ENCODE measurements around the gene RNF32.

DNA sequence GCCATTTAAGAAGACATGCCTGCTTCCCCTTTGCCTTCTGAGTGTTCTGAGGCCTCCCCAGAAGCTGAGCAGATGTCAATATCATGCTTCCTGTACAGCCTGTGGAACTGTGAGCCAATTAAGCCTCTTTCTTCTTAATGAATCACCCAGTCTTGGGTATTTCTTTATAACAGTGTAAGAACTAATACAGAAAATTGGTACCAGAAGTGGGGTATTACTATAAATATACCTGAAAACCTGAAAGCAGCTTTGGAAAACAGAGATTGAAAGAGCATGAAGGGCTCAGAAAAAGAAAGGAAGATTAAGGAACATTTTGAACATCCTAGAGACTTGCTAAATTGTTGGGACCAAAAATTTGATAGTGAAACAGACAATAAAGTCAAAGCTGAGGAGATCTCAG is 12.0 kb upstream of the RNF32 start:
- TF ChIP-seq EZH2 (IDR thresholded peaks at IDR 0.05; ENCODE audit: low read length): no peak
- TF ChIP-seq, protein P1, sequence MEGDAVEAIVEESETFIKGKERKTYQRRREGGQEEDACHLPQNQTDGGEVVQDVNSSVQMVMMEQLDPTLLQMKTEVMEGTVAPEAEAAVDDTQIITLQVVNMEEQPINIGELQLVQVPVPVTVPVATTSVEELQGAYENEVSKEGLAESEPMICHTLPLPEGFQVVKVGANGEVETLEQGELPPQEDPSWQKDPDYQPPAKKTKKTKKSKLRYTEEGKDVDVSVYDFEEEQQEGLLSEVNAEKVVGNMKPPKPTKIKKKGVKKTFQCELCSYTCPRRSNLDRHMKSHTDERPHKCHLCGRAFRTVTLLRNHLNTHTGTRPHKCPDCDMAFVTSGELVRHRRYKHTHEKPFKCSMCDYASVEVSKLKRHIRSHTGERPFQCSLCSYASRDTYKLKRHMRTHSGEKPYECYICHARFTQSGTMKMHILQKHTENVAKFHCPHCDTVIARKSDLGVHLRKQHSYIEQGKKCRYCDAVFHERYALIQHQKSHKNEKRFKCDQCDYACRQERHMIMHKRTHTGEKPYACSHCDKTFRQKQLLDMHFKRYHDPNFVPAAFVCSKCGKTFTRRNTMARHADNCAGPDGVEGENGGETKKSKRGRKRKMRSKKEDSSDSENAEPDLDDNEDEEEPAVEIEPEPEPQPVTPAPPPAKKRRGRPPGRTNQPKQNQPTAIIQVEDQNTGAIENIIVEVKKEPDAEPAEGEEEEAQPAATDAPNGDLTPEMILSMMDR (optimal IDR thresholded peaks at IDR 0.05 in 1 of 3, IDR thresholded peaks at IDR 0.05 in 1 of 3, conservative IDR thresholded peaks at IDR 0.05 in 1 of 3; ENCODE audit: extremely low read depth in 1 of 3, insufficient read depth in 2 of 3, low read length in 3 of 3): no peak
